Measurements from ENCODE around the gene P2RY4.
"Not testable (repeated sequence)": the region's sequence is repeated elsewhere in the genome, so short reads cannot be mapped to it uniquely, and the experiment has no call there.

P2RY4 gene

GRCh38 chrX:70243601-70244000 lies 16.4 kb downstream of the P2RY4 start:
- DNase-seq (ENCODE audit: low read depth) = not testable (repeated sequence)

DNA sequence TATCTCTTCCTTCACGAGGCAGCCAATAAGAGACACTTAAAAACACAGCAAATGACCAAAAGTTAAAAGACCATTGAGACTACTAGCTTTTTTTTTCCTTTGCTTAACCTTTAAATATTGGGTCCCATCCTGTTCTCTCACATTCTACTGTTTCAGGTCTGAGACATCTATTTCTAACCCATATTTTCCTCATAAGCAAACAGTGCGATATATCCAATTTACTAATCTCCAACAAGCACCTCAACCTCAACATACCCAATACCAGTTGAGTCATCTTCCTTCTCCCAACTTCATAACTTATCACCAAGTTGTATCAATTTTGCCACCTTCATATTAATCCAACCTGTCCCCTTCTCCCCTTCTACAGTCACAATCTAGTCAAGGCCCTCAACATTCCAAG lies 18.5 kb downstream of the P2RY4 start:
- no peak for DNase-seq (ENCODE audit: low read depth)

DNA sequence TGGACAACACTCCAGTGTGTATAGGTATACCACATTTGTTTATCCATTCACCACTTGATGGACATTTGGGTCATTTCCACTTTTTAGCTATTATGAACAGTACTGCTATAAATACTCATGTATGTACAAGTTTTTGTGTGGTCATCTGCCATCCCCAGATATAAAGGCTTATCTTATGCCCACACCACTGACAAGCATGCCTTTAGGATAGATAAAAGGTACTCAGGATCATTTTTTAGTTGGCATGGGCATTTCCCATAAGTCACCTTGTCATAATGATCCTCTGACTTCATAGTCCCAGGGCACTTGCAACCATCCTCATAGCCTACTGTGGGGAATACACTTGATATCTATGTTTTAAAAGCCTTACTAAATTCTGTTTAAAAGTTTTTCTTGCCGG lies 19.3 kb downstream of the P2RY4 start:
- DNase-seq (ENCODE audit: low read depth) = no peak

DNA sequence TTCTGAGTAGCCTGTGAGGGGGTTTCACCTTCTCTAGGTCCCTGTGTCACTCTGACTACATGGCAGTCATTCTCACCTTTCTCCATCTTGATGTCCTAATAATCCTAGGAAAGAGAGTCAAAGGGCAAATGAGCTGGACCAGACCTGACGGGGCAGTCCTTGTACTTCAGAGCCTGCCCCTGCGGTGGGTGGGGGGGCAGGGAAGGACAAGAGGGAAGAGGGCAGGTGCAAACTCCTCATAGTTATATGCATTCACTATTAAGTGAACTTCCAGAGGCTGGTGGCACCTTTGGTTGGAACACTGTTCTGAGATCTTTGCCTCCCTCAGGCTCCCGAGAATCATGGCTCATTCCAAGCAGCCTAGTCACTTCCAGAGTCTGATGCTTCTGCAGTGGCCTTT lies 25.6 kb downstream of the P2RY4 start, which contains the start of gene AWAT1:
Gene AWAT1, plus strand, starts transcription at position 301 of the 400 bp plus-strand sequence. Its CDS starts 41 bp downstream, at position 342.
- no peak for DNase-seq (ENCODE audit: low read depth)

DNA sequence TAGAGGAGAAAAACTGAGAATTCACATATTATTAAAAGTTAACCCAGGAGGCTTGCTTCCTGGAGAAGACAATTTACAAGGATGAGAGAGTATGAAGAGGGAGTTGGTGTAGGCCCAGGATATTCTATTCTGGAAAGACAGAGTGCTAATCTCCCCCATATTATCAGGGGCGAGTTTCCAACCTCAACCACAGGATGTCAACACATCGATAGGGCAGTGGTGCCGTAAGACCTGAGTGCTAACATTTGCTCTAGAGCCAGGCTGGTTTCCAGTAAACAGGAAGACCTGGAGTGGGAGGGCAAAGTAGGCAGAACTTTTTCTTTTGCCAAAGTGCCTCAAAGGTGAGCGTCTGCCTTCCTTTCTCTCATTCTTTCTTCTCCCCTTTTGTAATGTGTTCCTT lies 28.3 kb downstream of the P2RY4 start:
- DNase-seq (ENCODE audit: low read depth) = peak; percentile 65

DNA sequence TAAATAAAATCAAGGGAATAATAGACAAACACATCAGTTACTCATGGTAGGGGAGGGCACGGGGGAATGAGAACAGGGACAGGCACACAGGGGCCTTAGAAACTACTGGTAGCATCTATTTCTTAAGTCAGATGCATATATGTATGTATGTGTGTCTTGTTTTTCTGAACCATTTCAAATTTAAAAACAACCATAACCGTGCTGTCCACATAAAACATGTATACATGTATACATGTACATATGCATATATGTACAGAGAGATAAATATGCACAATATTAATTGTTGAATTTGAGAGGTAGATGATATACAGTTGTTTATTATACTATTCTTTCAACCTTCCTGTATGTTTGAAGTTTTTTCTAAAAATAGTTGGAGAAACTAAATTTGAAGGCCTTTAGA lies 33.3 kb downstream of the P2RY4 start:
- no peak for DNase-seq (ENCODE audit: low read depth)

DNA sequence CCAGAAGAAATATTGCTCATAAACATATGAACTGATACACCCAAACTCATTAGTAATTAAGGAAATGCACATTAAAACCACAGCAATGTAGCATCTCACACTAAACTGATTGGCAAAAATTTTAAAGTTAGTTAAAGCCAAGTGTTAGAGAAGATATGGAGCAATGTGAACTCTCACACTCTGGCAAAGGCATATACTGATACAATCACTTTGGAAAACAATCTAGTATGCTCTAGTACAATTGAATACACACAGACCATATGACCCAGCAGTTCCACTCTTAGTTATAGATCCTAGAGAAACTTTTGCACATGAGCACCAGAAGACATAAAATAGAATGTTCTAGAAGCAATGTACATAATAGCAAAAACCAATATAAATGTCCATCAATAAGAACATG lies 34.0 kb downstream of the P2RY4 start:
- no peak for DNase-seq (ENCODE audit: low read depth)

- peak; percentile 58 for DNase-seq (ENCODE audit: low read depth)
Observed at GRCh38 chrX:70219938-70220764, 39.9 kb downstream of the P2RY4 start.

- DNase-seq (ENCODE audit: low read depth) = not testable (repeated sequence)
Observed at GRCh38 chrX:70209570-70209969, 50.4 kb downstream of the P2RY4 start.

GRCh38 chrX:70208479-70208878 lies 51.5 kb downstream of the P2RY4 start:
- DNase-seq (ENCODE audit: low read depth) = peak; percentile 1
